Measurements from ENCODE around the gene ACADSB. TPM values are rescaled to one million over a fixed set of nuclear protein-coding genes. Genes with fewer than 3 reads are reported as not detected.

ACADSB gene
- total RNA-seq, 1 donor from 2014 or later, result 15.0 TPM

GRCh38 chr10:123061865-123062264 is 53.1 kb downstream of the ACADSB start:
- Histone ChIP-seq H3K27me3 (no peaks in the 10 kb centered on the region), H3F3A (ENCODE audit: low read depth) (no peaks in the 10 kb centered on the region), H3K9ac (no peak overlapping the region), H2AFZ (replicated peaks) (no peak overlapping the region), H3K4me2 (no peak overlapping the region), H3K4me1 (no peaks in the 10 kb centered on the region), H4K20me1 (ENCODE audit: low read depth) (no peaks in the 10 kb centered on the region), H3K36me3 (no peaks in the 10 kb centered on the region), H3K79me2 (ENCODE audit: low read depth) (no peaks in the 10 kb centered on the region), H3K9me3 (ENCODE audit: low read depth) (no peaks in the 10 kb centered on the region), H3K4me3 (no peak overlapping the region), H3K27ac (no peak overlapping the region)
- DNase-seq (ENCODE audit: low spot score), result no peak
- Mint-ChIP-seq H3K27me3 (ENCODE audit: insufficient read depth, low read depth) (peaks cover 4% of the 10 kb centered on the region), H3K9me3 (no peaks in the 10 kb centered on the region), H3K4me1 (no peaks in the 10 kb centered on the region), H3K4me3 (no peak overlapping the region), H3K36me3 (no peaks in the 10 kb centered on the region), H3K27ac (no peak overlapping the region)
- TF ChIP-seq, protein P1, sequence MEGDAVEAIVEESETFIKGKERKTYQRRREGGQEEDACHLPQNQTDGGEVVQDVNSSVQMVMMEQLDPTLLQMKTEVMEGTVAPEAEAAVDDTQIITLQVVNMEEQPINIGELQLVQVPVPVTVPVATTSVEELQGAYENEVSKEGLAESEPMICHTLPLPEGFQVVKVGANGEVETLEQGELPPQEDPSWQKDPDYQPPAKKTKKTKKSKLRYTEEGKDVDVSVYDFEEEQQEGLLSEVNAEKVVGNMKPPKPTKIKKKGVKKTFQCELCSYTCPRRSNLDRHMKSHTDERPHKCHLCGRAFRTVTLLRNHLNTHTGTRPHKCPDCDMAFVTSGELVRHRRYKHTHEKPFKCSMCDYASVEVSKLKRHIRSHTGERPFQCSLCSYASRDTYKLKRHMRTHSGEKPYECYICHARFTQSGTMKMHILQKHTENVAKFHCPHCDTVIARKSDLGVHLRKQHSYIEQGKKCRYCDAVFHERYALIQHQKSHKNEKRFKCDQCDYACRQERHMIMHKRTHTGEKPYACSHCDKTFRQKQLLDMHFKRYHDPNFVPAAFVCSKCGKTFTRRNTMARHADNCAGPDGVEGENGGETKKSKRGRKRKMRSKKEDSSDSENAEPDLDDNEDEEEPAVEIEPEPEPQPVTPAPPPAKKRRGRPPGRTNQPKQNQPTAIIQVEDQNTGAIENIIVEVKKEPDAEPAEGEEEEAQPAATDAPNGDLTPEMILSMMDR (IDR thresholded peaks at IDR 0.05), result no peak
- TF ChIP-seq EZH2phosphoT487 (IDR thresholded peaks at IDR 0.05) (no peak), EZH2 (IDR thresholded peaks at IDR 0.05) (no peak)

GRCh38 chr10:123062726-123063125 is 53.9 kb downstream of the ACADSB start:
- H3K27me3 Mint-ChIP-seq (ENCODE audit: insufficient read depth, low read depth), result peaks cover 4% of the 10 kb centered on the region
- H3K79me2 ChIP-seq (ENCODE audit: low read depth), result no peaks in the 10 kb centered on the region
- TF ChIP-seq EZH2 (IDR thresholded peaks at IDR 0.05) (no peak), EZH2phosphoT487 (IDR thresholded peaks at IDR 0.05) (no peak)
- TF ChIP-seq, protein P1 (IDR thresholded peaks at IDR 0.05), result no peak

GRCh38 chr10:123068087-123068853 is 59.5 kb downstream of the ACADSB start:
- TF ChIP-seq EZH2 (IDR thresholded peaks at IDR 0.05) (no peak), EZH2phosphoT487 (IDR thresholded peaks at IDR 0.05) (no peak)
- TF ChIP-seq, protein P1 (IDR thresholded peaks at IDR 0.05), result no peak
- H3K27me3 Mint-ChIP-seq (ENCODE audit: insufficient read depth, low read depth), result peaks cover 6% of the 10 kb centered on the region
- H3K4me3 Mint-ChIP-seq, result peak overlapping the region; percentile 4
- no peak for DNase-seq (ENCODE audit: low spot score)
- Histone ChIP-seq H3K4me3 (no peak overlapping the region), H3K36me3 (no peaks in the 10 kb centered on the region), H3K4me1 (peaks cover 16% of the 10 kb centered on the region), H3K4me2 (peak overlapping the region; percentile 44), H3K9ac (no peak overlapping the region), H3K27ac (no peak overlapping the region), H2AFZ (replicated peaks) (no peak overlapping the region), H3K79me2 (ENCODE audit: low read depth) (no peaks in the 10 kb centered on the region), H3F3A (ENCODE audit: low read depth) (no peaks in the 10 kb centered on the region), H3K27me3 (no peaks in the 10 kb centered on the region), H4K20me1 (ENCODE audit: low read depth) (no peaks in the 10 kb centered on the region), H3K9me3 (ENCODE audit: low read depth) (no peaks in the 10 kb centered on the region)
- peaks cover 26% of the 10 kb centered on the region for H3K4me1 Mint-ChIP-seq
- H3K9me3 Mint-ChIP-seq, result no peaks in the 10 kb centered on the region
- H3K27ac Mint-ChIP-seq, result peak overlapping the region; percentile 55
- no peaks in the 10 kb centered on the region for H3K36me3 Mint-ChIP-seq

More at GRCh38 chr10:123062726-123063125, 53.9 kb downstream of the ACADSB start:
- no peaks in the 10 kb centered on the region for H3K4me1 ChIP-seq
- H3K36me3 Mint-ChIP-seq, result no peaks in the 10 kb centered on the region
- H3K9me3 Mint-ChIP-seq, result no peaks in the 10 kb centered on the region
- H3K27ac ChIP-seq, result no peak overlapping the region
- no peak overlapping the region for H3K27ac Mint-ChIP-seq
- H3K36me3 ChIP-seq, result no peaks in the 10 kb centered on the region
- H3K4me3 Mint-ChIP-seq, result no peak overlapping the region
- no peaks in the 10 kb centered on the region for H3K9me3 ChIP-seq (ENCODE audit: low read depth)
- H3F3A ChIP-seq (ENCODE audit: low read depth), result no peaks in the 10 kb centered on the region
- H3K27me3 ChIP-seq, result no peaks in the 10 kb centered on the region
- H3K4me1 Mint-ChIP-seq, result peaks cover 3% of the 10 kb centered on the region
- no peaks in the 10 kb centered on the region for H4K20me1 ChIP-seq (ENCODE audit: low read depth)
- no peak overlapping the region for H3K4me2 ChIP-seq
- no peak overlapping the region for H3K4me3 ChIP-seq
- DNase-seq (ENCODE audit: low spot score), result no peak
- H3K9ac ChIP-seq, result no peak overlapping the region
- no peak overlapping the region for H2AFZ ChIP-seq (replicated peaks)

Measured in neural progenitor cell (in vitro differentiated cells).